Fibroblast of lung (primary cell): ENCODE measurements around the gene ZFYVE28. TPM values are rescaled to one million over a fixed set of nuclear protein-coding genes. Genes with fewer than 3 reads are reported as not detected.

Experiments
- DNase-seq, 2 donors: peaks; one replicate each; pipeline versions ENCODE4 v3.0.0 to v3.0.0-alpha.2; 2010; ENCODE audit warnings: low read depth in 2 of 2
- H2AFZ ChIP-seq: 2 replicates; pipeline ENCODE4 v1.5.1; 2012; ENCODE audit warnings: low read length, control low read depth, inconsistent platforms
- H3K27ac ChIP-seq: 2 replicates; pipeline ENCODE4 v1.5.1; 2011; ENCODE audit warnings: low read length, control low read depth; ENCODE audit not compliant: insufficient read depth
- H3K27me3 ChIP-seq: 2 replicates; pipeline ENCODE4 v1.5.1; 2011; ENCODE audit warnings: mild to moderate bottlenecking, low read length; ENCODE audit not compliant: control insufficient read depth, insufficient read depth
- H3K36me3 ChIP-seq: 2 replicates; pipeline ENCODE4 v1.5.1; 2011; ENCODE audit warnings: low read length; ENCODE audit not compliant: control insufficient read depth, insufficient read depth
- H3K4me1 ChIP-seq: 2 replicates; pipeline ENCODE4 v1.5.1; 2011; ENCODE audit warnings: low read length; ENCODE audit not compliant: control insufficient read depth, insufficient read depth; ENCODE audit errors: extremely low read depth
- H3K4me2 ChIP-seq: 2 replicates; pipeline ENCODE4 v1.5.1; 2011; ENCODE audit warnings: low read length, control low read depth; ENCODE audit not compliant: insufficient read depth; ENCODE audit errors: extremely low read depth
- H3K4me3 ChIP-seq, 4 experiments: fragments of 200-600 bp in 1 of 4; sonication (generic) in 1 of 4; replicated peaks in 1 of 4; 2 replicates each; pipeline ENCODE4 v1.5.1; 2011 to 2016; ENCODE audit warnings: low read length in 4 of 4, low read depth in 3 of 4, mild to moderate bottlenecking in 3 of 4, control low read depth in 2 of 4, inconsistent platforms in 1 of 4, mixed read lengths in 1 of 4; ENCODE audit not compliant: insufficient read depth in 1 of 4; ENCODE audit errors: control extremely low read depth in 1 of 4
- H3K79me2 ChIP-seq: 2 replicates; pipeline ENCODE4 v1.5.1; 2012; ENCODE audit warnings: mild to moderate bottlenecking, low read length, inconsistent platforms; ENCODE audit not compliant: control insufficient read depth, insufficient read depth
- H3K9ac ChIP-seq: 2 replicates; pipeline ENCODE4 v1.5.1; 2011; ENCODE audit warnings: mild to moderate bottlenecking, low read length, control low read depth; ENCODE audit not compliant: insufficient read depth
- H3K9me3 ChIP-seq: 2 replicates; pipeline ENCODE4 v1.5.1; 2012; ENCODE audit warnings: low read depth, low read length; ENCODE audit not compliant: control insufficient read depth, insufficient read depth
- H4K20me1 ChIP-seq: 2 replicates; pipeline ENCODE4 v1.5.1; 2011; ENCODE audit warnings: low read length; ENCODE audit not compliant: control insufficient read depth, insufficient read depth; ENCODE audit errors: extremely low read depth
- CTCF ChIP-seq, 2 donors: IDR thresholded peaks in 1 of 2; conservative IDR thresholded peaks in 1 of 2; 1 replicate in 1 of 2; 2 replicates in 1 of 2; pipeline ENCODE4 v1.5.1; 2011 to 2012; ENCODE audit warnings: low read length in 2 of 2, control low read depth in 1 of 2, inconsistent platforms in 1 of 2, low read depth in 1 of 2, mild to moderate bottlenecking in 1 of 2
- EZH2 ChIP-seq: IDR thresholded peaks from 2 replicates; pipeline ENCODE4 v1.5.1; 2012; ENCODE audit warnings: low read length, control low read depth, mild to moderate bottlenecking; ENCODE audit errors: missing control alignments
- polyA plus RNA-seq, 2 donors: library from polyadenylated mRNA; depleted of rRNA in 1 of 2; stranded (reverse) in 1 of 2; unstranded in 1 of 2; fragments of >200 nt; gene quantifications; 2 replicates each; pipeline ENCODE4 v1.2.1, GENCODE V29; 2011 to 2012; ENCODE audit warnings: missing spikeins in 1 of 2
- total RNA-seq: library from RNA; depleted of rRNA; stranded (reverse); fragments of >200 nt; gene quantifications from 2 replicates; pipeline ENCODE4 v1.2.1, GENCODE V29; 2014

The ZFYVE28 gene
- total and polyA plus RNA-seq, 2 donors (not counting 1 experiment from before 2014, with no cell fraction given), result 2.4 to 11.6 TPM

GRCh38 chr4:2304321-2304876, 114.0 kb downstream of the ZFYVE28 start:
- H4K20me1 ChIP-seq, result no peaks in the 10 kb centered on the region
- H2AFZ ChIP-seq, result no peak overlapping the region
- TF ChIP-seq EZH2, result no peak
- TF ChIP-seq CTCF (conservative IDR thresholded peaks at IDR 0.05 in 1 of 2, IDR thresholded peaks at IDR 0.05 in 1 of 2; ENCODE audit: low read depth in 1 of 2, low read length in 2 of 2), result no peak
- H3K27me3 ChIP-seq, result no peaks in the 10 kb centered on the region
- DNase-seq, result no peak
- H3K27ac ChIP-seq, result no peak overlapping the region
- H3K79me2 ChIP-seq, result no peaks in the 10 kb centered on the region
- no peak overlapping the region for H3K9ac ChIP-seq
- H3K36me3 ChIP-seq, result no peaks in the 10 kb centered on the region
- no peak overlapping the region for H3K4me2 ChIP-seq
- no peaks in the 10 kb centered on the region for H3K9me3 ChIP-seq
- H3K4me3 ChIP-seq, result no peak overlapping the region
- H3K4me1 ChIP-seq, result no peaks in the 10 kb centered on the region

- Histone ChIP-seq H3K9ac (no peak overlapping the region), H3K27me3 (no peaks in the 10 kb centered on the region), H3K4me3 (no peak overlapping the region), H3K79me2 (no peaks in the 10 kb centered on the region), H3K27ac (no peak overlapping the region), H4K20me1 (no peaks in the 10 kb centered on the region), H3K4me1 (no peaks in the 10 kb centered on the region), H3K4me2 (no peak overlapping the region), H3K36me3 (no peaks in the 10 kb centered on the region), H3K9me3 (no peaks in the 10 kb centered on the region), H2AFZ (no peak overlapping the region)
- no peak for TF ChIP-seq EZH2
- no peak for DNase-seq
These were observed 114.6 kb downstream of the ZFYVE28 start for GRCh38 chr4:2303686-2304320.

- no peaks in the 10 kb centered on the region for H3K79me2 ChIP-seq
- H3K27me3 ChIP-seq, result no peaks in the 10 kb centered on the region
- H2AFZ ChIP-seq, result no peak overlapping the region
- H4K20me1 ChIP-seq, result no peaks in the 10 kb centered on the region
- H3K36me3 ChIP-seq, result no peaks in the 10 kb centered on the region
- no peaks in the 10 kb centered on the region for H3K4me1 ChIP-seq
- DNase-seq, result no peak
- H3K9ac ChIP-seq, result no peak overlapping the region
- H3K4me3 ChIP-seq, result no peak overlapping the region
- no peak for TF ChIP-seq CTCF (conservative IDR thresholded peaks at IDR 0.05 in 1 of 2, IDR thresholded peaks at IDR 0.05 in 1 of 2; ENCODE audit: low read depth in 1 of 2, low read length in 2 of 2)
- no peak for TF ChIP-seq EZH2
- no peak overlapping the region for H3K4me2 ChIP-seq
- H3K27ac ChIP-seq, result no peak overlapping the region
- no peaks in the 10 kb centered on the region for H3K9me3 ChIP-seq
These were observed 115.2 kb downstream of the ZFYVE28 start for GRCh38 chr4:2303121-2303685.
